Measurements from ENCODE around the gene HDHD3. TPM values are rescaled to one million over a fixed set of nuclear protein-coding genes. Genes with fewer than 3 reads are reported as not detected.
"Not testable (repeated sequence)": the region's sequence is repeated elsewhere in the genome, so short reads cannot be mapped to it uniquely, and the experiment has no call there.

HDHD3 gene
- total and polyA plus RNA-seq, 2 experiments from 2014 or later = 32.1 to 44.6 TPM

DNA sequence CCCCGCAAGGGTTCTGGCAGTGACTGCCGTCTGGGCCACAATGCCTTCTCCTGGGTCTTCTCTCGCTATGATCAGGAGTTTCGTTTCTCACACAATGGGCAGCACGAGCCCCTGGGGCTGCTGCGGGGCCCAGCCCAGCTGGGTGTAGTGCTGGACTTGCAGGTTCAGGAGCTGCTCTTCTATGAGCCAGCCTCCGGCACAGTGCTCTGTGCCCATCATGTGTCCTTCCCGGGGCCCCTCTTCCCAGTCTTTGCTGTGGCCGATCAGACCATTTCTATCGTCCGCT, 7.0 kb downstream of the HDHD3 start:
- Histone ChIP-seq H3K27me3 (no peaks in the 10 kb centered on the region), H3K9me3 (ENCODE audit: low read depth) (no peaks in the 10 kb centered on the region), H3K4me3 (no peak overlapping the region), H3K4me1 (ENCODE audit: low read depth) (no peaks in the 10 kb centered on the region), H3K36me3 (peaks cover 7% of the 10 kb centered on the region), H3K27ac (no peak overlapping the region)
- TF ChIP-seq, protein P1, sequence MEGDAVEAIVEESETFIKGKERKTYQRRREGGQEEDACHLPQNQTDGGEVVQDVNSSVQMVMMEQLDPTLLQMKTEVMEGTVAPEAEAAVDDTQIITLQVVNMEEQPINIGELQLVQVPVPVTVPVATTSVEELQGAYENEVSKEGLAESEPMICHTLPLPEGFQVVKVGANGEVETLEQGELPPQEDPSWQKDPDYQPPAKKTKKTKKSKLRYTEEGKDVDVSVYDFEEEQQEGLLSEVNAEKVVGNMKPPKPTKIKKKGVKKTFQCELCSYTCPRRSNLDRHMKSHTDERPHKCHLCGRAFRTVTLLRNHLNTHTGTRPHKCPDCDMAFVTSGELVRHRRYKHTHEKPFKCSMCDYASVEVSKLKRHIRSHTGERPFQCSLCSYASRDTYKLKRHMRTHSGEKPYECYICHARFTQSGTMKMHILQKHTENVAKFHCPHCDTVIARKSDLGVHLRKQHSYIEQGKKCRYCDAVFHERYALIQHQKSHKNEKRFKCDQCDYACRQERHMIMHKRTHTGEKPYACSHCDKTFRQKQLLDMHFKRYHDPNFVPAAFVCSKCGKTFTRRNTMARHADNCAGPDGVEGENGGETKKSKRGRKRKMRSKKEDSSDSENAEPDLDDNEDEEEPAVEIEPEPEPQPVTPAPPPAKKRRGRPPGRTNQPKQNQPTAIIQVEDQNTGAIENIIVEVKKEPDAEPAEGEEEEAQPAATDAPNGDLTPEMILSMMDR (IDR thresholded peaks at IDR 0.05; ENCODE audit: low read depth, low read length) = no peak
- no peak for DNase-seq (ENCODE audit: low read depth in 1 of 2, low spot score in 1 of 2)

- H3K4me3 ChIP-seq = no peak overlapping the region
- no peak overlapping the region for H3K27ac ChIP-seq
- no peak for DNase-seq (ENCODE audit: low read depth in 1 of 2, low spot score in 1 of 2)
- peaks cover 7% of the 10 kb centered on the region for H3K36me3 ChIP-seq
- no peaks in the 10 kb centered on the region for H3K9me3 ChIP-seq (ENCODE audit: low read depth)
- no peaks in the 10 kb centered on the region for H3K4me1 ChIP-seq (ENCODE audit: low read depth)
- H3K27me3 ChIP-seq = no peaks in the 10 kb centered on the region
- TF ChIP-seq, protein P1 (IDR thresholded peaks at IDR 0.05; ENCODE audit: low read depth, low read length) = no peak
These were observed 7.6 kb downstream of the HDHD3 start for GRCh38 chr9:113368982-113369854.

- H3K27ac ChIP-seq = no peak overlapping the region
- H3K27me3 ChIP-seq = no peaks in the 10 kb centered on the region
- no peak overlapping the region for H3K4me3 ChIP-seq
- no peak for DNase-seq (ENCODE audit: low read depth in 1 of 2, low spot score in 1 of 2)
- TF ChIP-seq, protein P1 (IDR thresholded peaks at IDR 0.05; ENCODE audit: low read depth, low read length) = no peak
- H3K4me1 ChIP-seq (ENCODE audit: low read depth) = no peaks in the 10 kb centered on the region
- H3K9me3 ChIP-seq (ENCODE audit: low read depth) = no peaks in the 10 kb centered on the region
- H3K36me3 ChIP-seq = peaks cover 2% of the 10 kb centered on the region
These were observed 8.3 kb downstream of the HDHD3 start for GRCh38 chr9:113368348-113368981.

- not testable (repeated sequence) for H3K9me3 ChIP-seq (ENCODE audit: low read depth); H3K4me1 ChIP-seq (ENCODE audit: low read depth); H3K4me3 ChIP-seq; H3K27ac ChIP-seq; H3K36me3 ChIP-seq; H3K27me3 ChIP-seq
- DNase-seq (ENCODE audit: low read depth in 1 of 2, low spot score in 1 of 2) = peak in 1 of 2 donors; percentile 20
These were observed 11.1 kb downstream of the HDHD3 start for GRCh38 chr9:113365652-113366051.

GRCh38 chr9:113364951-113365350, 11.8 kb downstream of the HDHD3 start:
- TF ChIP-seq, protein P1 (IDR thresholded peaks at IDR 0.05; ENCODE audit: low read depth, low read length) = no peak
- H3K9me3 ChIP-seq (ENCODE audit: low read depth) = no peaks in the 10 kb centered on the region
- no peaks in the 10 kb centered on the region for H3K36me3 ChIP-seq
- no peak overlapping the region for H3K4me3 ChIP-seq
- H3K27me3 ChIP-seq = no peaks in the 10 kb centered on the region
- H3K27ac ChIP-seq = no peak overlapping the region
- no peak for DNase-seq (ENCODE audit: low read depth in 1 of 2, low spot score in 1 of 2)
- H3K4me1 ChIP-seq (ENCODE audit: low read depth) = no peaks in the 10 kb centered on the region

DNA sequence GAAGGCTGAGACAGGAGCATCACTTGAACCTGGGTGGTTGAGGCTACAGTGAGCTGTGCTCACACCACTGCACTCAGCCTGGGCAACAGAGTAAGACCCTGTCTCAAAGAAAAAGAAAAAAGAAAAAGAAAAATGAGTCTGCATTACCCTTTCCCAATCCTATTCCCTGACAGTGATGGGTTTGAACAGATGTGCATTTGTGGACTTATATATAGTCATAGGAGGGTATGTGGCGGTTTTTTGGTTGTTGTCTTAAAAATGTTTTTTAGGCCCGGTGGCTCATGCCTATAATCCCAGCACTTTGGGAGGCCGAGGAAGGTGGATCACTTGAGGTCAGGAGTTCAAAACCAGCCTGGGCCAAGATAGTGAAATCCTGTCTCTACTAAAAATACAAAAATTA, 13.4 kb downstream of the HDHD3 start:
- Histone ChIP-seq H3K4me1 (ENCODE audit: low read depth) (no peaks in the 10 kb centered on the region), H3K4me3 (no peak overlapping the region), H3K27me3 (no peaks in the 10 kb centered on the region), H3K27ac (no peak overlapping the region), H3K9me3 (ENCODE audit: low read depth) (no peaks in the 10 kb centered on the region), H3K36me3 (no peaks in the 10 kb centered on the region)
- TF ChIP-seq, protein P1 (IDR thresholded peaks at IDR 0.05; ENCODE audit: low read depth, low read length) = no peak
- no peak for DNase-seq (ENCODE audit: low read depth in 1 of 2, low spot score in 1 of 2)

All from cardiac muscle cell (in vitro differentiated cells and primary cell).